Hematopoietic multipotent progenitor cell treated with erythropoietin and hydrocortisone succinate and interleukin-3 and kit ligand, for 4 days (in vitro differentiated cells): ENCODE results near the gene RFX4.

Experiments used
- DNase-seq: peaks from one replicate; pipeline ENCODE4 v3.0.0-alpha.2; 2015

RFX4 gene

DNA sequence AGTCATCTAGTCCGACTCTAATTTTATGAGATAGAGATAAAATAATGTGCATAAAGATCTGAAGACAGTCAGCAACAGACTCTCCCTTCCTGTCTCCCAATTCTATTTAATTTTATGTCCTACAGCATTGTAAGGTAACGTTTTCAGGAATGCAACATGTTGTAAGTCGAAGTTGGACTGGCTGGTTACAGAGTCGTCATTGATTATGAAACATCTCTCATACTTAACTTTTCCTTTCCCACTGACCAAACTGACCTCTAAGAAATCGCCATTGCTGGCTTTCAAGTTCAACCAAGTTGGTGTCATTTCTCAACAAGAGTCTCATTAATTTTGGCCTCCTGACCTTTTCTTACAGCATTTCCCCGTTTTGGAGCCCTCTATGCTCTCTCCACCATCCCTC is 186.7 kb downstream of the RFX4 start:
- no peak for DNase-seq

GRCh38 chr12:106771425-106771824 is 188.6 kb downstream of the RFX4 start:
- DNase-seq, result no peak

DNA sequence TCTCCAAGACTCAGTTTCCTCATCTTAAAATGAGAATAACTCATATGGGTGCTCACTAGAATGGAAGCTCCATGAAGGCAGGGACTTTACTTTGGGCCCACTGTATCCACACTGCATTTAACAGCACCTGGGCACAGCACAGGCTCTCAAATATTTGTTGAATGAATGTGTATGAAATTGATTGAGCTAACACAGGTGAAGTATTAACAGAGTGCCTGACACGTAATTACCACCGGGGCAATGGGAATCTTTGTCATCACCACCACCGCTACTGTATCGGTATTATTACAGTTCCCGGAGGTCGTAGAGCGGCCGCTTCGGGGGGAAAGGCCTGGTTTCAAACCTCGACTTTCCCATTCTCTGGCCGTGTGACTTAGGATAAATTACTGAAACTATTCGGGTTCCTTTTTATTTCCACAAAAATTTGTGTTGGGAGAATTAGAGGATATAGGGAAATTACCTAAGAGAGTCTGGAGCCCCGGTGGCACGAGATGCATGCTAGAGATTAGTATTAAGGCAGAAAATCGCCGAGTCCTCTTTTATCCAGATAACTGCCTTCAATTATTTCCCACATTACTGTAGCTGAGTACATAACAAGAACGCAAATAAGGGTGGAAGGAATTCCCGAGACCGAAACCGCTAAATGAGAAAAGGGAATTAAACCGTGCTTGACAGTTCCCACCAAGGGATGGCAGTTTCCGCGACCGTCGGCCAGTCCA is 190.6 kb downstream of the RFX4 start:
- DNase-seq, result peak; percentile 10

DNA sequence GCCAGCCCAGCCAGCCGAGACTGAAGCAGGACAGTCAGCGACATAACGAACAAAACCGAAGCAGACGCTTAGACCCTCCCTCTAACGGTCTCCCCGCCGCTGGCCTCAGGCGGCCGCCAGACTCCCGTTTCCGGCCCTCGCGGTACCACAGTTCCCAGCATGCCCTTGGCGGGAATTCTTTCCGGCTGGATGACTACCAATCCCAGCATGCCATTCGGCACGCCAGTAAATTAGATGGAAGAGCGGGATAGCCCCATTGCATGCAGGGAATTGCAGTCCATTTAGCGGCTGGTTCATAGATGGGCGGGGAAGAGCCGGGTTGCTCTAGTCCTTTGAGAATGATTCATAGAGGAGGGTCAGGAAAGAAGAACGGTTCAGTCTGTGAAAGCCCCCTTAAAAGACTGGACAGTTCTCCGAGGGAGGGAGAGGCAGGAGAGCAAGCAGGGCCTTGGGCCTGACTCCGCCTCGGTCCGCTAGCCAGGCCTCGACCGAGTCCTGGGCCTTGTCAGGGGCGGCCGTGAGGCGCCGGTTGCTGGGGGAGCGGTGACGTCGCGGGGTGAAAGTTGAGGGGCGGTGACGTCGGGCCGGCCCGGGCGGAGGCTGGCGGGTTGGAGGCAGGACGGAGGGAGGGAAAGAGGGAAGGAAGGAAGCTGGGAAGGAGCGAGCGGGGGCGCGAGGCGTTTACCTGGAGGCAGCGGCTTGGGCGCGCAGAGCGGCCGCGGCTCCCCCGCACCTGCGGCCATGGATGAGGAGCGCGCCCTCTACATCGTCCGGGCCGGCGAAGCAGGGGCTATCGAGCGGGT is 191.4 kb downstream of the RFX4 start, which contains the start of gene RIC8B:
Gene RIC8B, plus strand, starts transcription at position 678 of the 803 bp plus-strand sequence. Its CDS starts 64 bp downstream, at position 742.
- DNase-seq, result peak; percentile 98

DNA sequence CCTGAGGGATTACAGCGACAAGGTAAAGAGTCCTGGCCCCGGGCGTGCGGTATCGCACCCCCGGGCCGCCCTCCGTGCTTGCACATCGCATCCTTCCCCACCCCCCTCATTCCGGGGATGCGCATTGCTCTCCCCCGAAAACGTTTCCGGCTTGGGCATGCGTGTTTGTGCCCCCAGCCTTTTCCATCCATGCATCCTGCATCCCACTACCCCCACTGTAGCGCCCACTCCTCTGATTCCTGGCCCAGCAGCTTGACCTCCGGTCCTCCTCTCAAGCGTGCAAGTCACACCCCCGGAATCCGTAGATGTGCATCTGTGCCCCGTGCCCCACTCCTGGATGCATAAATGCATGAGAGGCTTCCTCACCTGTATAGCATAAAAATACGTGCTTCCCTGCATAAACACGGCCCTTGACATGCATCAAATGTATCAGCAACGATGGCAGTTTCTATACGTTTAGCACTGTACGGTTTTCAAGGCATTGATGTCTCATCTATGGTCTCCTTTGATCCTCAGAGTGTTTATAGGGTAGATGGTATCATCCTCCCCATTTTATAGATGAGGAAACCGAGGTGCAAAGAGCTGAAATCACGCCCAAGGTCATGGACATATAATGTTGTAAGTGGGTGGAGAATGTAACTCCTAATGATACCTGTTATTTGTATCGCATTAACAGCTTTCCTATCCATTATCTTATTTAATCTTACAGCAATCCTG is 192.2 kb downstream of the RFX4 start:
- no peak for DNase-seq

- DNase-seq, result no peak
These were observed 194.1 kb downstream of the RFX4 start for GRCh38 chr12:106776897-106777296.

DNA sequence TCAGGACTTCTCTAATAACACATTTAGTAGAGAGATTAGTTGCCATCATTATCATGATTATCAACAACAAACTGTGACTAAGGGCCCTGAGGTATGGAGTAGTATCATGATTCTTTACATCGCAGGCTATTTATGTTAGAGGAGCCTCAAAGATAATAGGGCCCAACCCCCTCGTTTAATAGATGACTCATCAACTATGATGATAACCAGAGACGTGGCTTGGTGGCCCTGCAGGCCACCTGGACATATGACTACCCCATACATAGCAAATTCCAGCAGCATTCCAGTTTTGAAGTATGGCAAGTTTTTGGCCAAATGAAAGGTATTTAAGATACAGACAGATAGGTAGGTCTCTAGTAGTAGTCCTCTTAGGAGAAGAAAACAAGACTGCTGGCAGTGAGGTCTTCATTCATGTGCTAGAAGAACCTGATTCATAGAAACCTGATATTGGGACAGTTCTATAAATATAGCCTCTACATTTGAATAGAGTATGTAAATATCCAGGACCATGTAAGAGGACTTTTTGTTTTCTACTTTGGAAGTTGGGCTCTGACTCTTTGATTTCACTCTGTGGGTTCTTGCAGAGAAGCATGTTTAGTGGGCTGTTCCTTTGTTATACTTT is 197.3 kb downstream of the RFX4 start:
- DNase-seq, result peak; percentile 65

DNA sequence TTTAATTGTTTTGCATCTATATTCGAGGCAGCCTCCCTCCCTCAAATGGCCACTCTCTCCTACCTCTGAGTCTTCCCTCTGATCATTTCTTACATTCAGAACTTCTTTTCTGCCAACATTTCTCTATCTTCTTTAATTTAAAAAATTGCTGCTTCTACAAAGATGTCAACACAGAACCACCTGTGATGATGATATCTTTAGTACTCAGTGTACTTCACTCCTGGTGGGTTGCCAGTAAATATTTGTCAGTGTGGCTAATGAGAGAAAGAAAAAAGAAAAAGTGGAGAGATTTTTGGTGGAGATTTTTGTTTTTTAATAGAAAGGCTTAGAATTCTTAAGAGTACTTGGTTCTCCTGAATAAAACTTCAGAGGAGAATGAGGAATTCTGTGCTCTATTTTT is 199.8 kb downstream of the RFX4 start:
- DNase-seq, result no peak

DNA sequence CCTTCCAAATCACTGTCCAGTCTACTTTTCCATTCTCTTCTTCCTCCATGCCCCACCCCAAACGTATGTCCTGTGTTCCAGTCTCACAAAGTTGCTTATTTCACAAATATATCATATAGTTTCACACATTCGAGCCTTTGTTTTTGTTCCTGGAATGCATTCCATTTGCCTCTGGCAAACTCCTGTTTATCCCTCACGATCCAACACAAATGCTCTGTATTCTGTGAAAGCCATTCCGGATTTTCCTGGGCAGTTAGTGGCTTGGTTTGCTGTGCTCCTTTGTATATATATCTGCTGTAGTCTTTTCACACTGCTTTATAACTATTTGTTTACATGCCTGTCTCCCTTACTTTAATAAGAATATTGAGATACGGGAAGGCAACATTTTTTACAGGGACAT is 200.7 kb downstream of the RFX4 start:
- no peak for DNase-seq

GRCh38 chr12:106790020-106790419 is 207.2 kb downstream of the RFX4 start:
- peak; percentile 10 for DNase-seq

DNA sequence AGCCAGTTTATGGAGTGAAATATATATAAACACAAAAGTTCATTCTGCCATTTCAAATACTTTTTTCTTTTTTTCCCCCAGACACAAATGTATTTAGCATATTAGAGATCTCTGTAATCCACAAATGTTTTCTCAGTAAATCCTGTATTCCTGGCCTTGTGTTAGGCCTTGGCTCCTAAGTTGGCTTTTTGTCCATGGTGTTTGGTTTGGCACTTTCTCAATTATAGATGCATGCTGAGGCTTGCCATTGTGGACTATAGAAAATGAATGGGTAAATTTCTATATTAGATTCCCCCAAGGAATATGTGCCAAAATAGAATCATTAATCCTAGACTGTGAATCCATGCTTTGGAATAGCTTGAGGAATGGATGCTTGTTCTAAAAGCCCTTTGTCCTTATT is 208.7 kb downstream of the RFX4 start:
- no peak for DNase-seq

GRCh38 chr12:106794369-106794768 is 211.6 kb downstream of the RFX4 start:
- no peak for DNase-seq

DNA sequence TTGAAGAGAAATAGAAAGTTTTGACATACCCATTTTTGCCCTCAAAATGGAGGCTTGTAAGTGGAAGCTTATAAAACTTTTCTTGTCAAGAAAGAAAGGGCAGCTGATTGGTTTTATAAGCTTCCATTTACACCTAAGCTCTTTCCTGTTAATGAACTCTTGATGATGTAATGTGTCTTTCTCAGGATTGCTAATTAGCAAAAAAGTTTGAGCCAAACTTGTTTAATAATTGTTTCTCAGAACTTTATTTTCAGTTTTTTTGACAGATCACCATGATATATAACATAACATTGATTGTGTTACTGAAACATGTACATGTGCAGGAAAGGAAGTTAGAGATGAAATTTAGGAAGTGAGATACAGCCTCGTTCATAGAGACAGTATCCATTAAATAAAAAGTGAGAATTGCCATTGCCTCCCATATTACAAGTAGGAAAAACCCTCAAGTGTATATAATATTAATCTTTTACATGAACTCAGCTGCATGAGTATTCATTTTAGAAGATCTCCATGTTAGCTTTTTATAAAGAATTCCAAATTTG is 218.4 kb downstream of the RFX4 start:
- no peak for DNase-seq

GRCh38 chr12:106801830-106802533 is 219.2 kb downstream of the RFX4 start:
- no peak for DNase-seq

GRCh38 chr12:106804668-106805067 is 221.9 kb downstream of the RFX4 start:
- no peak for DNase-seq
